Daoy (cell line): ENCODE results near the gene ST3GAL3. TPM values are rescaled to one million over a fixed set of nuclear protein-coding genes. Genes with fewer than 3 reads are reported as not detected.

Source experiments
- DNase-seq: peaks from one replicate; pipeline ENCODE4 v3.0.0-alpha.2; 2015; ENCODE audit warnings: low read depth
- total RNA-seq: library from RNA; depleted of rRNA; stranded (reverse); fragments of >200 nt; shearing (Covaris generic); gene quantifications from 2 replicates; pipeline ENCODE4 v1.2.3, GENCODE V29; 2014

ST3GAL3 gene
- total RNA-seq, 1 experiment from 2014 or later = 13.0 TPM

DNA sequence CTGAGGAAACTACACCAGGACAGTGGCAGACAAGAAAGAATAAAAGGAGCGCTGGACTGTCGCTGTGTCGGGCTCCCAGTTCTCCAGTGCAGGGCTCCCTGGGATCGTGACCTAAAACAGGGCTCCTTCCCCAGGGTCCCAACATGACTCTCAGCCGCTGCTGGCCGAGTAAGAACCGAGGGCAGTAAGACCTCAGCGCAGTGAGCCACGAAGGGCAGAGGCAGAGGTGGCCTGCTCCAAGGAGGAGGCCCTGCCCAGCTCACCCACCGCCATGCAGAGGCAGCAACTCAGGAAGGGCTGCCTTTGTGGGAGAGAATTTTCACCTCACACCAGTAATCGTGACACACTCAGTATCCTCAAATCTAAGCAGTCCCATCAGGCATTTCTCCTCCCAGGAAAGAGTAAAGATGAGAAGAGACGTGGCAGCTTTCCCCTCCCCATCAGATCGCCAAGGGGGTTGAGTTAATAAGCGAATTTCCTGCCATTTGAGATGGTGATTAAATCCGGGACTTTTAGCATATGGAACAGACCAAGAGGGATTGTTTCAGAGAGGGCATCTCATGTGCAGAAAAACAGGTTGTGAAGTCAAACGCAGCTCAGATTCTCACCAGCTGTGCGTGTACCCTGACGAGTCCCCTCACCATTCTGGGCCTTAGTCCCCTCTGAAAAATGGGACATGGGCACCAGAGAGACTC, 206.5 kb downstream of the ST3GAL3 start:
- DNase-seq = no peak

DNA sequence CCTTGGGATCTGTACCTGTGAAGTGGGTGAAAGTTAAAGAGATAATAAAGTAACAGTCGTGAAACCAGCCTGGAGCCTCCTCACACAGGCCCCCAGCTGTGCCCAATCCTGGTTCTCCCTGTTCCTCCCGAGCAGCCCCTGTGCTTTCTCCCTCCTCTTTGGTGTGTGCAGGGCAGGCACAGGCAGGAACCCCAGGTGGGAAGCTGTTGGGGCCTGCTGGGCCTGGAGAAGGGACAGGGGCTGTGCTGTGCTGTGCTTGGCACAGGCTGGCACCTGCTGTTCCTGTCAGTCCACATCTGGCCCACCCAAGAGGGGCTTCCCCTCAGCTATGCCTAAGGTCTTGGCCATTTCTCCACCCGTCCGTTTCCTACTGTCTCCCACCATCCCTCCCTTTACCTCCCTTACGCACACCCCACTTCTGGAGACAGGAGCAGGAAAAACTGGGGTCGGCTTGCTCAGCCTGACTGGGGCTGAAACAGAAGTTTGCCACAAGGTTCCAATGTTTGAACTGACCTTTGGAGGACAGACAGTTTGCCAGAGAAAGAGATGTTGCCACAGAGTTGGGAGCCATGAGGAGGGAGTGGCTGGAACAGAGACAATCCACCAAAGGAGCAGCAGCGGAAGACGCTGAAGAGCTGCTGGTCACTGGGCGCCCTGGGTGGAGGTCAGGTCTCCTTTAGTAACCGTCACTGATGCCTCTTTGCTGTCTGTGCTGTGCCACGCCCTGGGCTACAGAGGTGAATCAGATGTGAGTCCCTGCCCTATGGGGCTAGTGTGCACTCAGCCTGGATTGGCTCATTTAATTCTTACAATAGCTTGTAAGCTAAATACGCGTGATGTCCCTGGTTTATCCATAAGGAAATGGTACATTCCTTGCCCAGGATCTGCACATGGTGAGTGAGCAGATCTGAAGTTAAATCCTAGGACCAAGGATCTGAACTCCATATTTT, 207.5 kb downstream of the ST3GAL3 start:
- DNase-seq = no peak

DNA sequence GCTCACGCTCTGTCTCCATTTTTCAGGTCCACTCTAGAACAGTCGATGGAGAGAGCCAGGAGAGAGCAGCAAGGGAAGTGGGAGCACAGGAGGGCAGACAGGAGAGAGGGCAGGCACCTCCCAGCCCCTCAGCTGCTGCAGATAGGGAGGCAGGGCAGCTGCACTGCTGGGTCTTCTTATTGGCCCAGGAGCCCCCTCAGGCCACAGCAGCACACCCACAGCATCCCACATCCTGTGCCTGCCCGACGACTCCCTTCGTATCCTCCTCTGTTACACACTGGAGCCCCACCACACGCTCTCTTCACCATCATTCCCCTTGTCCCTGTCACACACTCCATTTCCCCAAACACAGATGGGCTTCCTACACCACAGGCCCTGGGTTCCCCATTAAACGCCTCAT, 212.6 kb downstream of the ST3GAL3 start:
- no peak for DNase-seq

DNA sequence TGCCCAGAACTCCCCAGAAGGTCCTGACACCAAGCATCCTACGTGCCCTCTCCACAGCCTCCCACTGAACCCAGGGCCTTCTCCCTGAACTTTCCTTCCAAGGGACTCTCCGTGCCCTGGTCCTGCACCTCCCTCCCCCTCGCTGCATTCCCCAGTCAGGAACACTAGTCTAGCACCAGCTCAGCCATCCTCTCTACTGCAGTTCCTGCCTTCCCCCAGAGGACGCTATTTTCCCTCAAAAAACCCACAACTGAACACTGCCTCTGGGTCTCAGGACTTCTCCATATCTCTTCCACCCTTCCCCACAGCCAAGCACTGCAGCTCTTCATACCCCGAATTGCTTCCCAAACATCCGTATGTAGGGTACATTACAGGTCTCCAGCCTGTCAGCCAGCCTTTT, 213.7 kb downstream of the ST3GAL3 start:
- DNase-seq = no peak

DNA sequence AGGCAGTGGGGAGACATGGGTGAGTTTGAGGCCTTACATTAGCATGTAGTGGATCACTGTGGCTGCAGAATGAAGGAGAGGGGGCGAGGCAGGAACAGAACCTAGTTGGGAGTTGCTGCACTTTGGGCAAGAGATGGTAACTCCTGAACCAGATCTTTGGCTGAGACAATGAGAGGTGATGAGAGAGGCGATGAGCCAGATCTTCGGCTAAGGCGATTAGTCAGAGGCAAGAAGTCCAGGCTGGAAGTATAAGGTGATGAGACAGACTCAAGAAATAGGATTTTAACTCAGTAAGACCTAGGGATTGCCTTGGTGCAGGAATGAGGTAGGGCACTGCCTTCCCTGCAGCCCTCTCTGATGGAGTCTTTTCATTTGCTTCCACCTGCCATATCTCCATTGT, 217.2 kb downstream of the ST3GAL3 start:
- no peak for DNase-seq

DNA sequence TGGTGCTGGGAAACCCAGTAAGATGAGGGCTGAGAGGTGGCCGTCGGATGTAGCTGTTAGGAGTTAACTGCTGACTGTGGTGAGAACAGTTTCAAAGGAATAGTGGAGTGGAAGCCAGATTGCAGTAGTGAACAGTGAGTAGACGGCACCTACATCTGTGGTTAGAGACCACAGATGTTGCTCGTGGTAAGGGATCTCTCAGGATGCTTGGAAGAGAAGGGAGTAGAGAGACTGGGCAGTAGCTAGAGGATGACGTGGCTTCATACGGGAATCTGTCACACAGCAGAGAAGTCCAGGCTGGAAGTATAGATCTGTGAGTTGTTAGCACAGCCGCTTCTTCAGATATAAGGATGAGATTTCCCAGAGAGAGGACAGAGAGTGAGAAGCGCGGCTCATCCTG, 218.5 kb downstream of the ST3GAL3 start:
- no peak for DNase-seq

DNA sequence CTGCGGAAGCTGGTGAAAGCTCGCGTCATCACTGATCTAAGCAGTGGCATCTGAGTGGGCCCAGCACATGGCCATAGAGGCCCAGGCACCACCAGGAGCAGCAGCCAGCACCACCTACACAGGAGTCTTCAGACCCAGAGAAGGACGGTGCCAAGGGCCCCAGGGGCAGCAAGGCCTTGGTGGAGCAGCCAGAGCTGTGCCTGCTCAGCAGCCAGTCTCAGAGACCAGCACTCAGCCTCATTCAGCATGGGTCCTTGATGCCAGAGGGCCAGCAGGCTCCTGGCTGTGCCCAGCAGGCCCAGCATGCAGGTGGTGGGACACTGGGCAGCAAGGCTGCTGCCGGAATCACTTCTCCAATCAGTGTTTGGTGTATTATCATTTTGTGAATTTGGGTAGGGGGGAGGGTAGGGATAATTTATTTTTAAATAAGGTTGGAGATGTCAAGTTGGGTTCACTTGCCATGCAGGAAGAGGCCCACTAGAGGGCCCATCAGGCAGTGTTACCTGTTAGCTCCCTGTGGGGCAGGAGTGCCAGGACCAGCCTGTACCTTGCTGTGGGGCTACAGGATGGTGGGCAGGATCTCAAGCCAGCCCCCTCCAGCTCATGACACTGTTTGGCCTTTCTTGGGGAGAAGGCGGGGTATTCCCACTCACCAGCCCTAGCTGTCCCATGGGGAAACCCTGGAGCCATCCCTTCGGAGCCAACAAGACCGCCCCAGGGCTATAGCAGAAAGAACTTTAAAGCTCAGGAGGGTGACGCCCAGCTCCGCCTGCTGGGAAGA, 223.0 kb downstream of the ST3GAL3 start:
- no peak for DNase-seq

DNA sequence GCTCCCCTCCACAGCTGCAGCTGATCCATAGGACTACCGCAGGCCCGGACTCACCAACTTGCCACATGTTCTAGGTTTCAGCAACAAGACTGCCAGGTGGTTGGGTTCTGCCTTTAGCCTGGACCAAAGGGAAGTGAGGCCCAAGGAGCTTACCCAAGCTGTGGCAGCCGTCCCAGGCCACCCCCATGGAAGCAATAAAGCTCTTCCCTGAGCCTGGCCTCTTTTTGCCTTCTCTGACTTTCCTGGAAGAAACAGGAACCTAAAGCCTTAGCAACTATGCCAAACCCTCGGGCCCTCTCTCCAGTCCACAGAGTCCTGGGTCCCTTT, 223.6 kb downstream of the ST3GAL3 start:
- no peak for DNase-seq

DNA sequence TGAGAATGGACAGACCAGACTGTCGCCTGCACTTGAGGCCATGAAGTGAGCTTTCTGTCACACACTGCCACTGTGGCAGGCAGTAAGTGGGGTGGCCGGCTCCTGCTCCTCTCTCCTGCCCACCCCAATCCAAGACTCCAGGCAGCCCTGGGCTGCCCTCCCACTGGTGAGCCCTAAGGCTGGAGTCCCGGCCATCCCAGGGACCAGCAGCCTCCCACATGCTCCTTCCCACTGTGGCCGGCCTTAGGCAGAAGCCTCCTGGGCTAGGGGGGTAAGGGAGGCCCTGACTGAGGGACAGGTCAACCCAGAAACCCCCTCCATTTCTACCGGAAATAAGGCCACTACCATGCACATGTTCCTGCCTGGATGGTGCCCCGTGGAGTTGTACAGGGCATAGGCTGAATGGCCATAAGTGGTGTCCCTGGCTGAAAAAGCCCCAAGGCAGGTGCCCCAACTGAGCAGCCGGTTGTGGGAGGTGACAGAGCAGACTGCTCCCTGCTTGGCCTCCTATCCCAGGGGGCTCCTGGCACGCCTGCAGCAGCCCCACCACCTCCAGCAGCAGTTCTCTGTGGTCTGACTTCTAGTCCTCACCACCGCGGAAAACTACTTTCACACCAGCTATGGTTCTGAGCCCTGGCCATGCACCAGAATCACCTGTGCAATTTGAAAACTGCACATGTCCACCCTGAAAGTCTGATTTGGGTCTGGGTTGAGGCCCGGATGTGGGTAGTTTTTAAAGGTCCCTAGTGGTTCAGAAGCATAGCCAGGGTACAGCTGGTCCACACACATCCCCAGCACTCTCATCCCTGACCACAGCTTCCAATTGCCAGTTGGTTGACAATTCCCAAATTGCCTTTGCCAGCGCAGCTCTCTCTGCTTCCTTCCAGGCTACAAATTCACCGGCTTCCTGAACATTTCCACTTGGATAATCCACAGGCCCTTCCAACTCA, 224.7 kb downstream of the ST3GAL3 start:
- DNase-seq = no peak

DNA sequence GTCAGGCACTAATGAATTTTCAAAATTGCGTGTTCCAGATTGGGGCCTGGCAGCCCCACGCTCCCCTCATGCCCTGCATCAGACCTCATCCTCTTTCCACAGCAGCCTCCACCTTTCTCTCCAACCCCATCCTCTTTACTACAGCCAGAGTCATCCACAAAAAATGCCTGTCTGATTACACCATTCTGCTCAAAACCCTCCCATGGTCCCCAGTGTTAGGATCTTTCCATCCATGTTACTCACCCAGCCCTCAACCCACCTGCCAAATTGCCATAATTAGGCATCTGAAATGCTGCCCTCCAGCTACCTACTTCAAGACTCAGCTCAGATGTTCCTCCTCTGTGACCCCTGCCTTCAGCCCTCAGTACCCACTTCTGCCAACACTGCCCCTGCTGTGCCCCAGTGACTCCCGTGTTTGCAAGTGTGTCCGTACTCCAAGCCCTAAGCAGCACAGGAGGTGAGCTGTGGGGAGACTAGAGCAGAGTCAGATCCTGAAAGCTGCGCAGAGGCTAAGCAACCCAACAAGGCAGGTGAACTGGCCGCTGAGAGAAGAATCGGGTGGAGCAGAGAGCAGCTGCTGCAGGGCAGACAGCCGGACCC, 225.6 kb downstream of the ST3GAL3 start:
- peak; percentile 68 for DNase-seq

DNA sequence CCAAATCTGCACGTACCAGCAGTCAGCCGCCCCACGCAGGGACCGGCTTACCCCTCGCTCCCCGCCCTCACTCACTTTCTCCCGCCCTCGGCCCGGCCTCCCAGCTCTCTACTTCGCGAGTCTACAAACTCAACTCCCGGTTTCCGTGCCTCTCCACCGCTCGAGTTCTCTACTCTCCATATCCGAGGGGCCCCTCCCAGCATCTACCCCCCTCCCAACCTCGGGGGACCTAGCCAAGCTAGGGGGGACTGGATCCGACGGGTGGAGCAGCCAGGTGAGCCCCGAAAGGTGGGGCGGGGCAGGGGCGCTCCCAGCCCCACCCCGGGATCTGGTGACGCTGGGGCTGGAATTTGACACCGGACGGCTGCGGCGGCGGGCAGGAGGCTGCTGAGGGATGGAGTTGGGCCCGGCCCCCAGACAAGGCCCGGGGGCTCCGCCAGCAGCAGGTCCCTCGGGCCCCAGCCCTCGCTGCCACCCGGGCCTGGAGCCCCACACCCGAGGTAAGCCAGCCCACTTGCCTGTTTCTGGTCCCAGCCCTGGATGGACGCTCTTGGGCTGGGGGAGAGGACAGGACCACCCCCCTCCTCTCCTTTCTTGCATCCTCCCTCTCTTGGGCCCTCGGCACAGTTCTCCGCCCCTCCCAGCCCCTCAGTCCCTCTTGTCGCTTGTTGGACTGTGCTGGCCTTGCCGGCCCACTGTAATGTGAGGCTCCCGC, 226.2 kb downstream of the ST3GAL3 start, which contains the start of gene ARTN:
TSS of gene ARTN (plus strand) at position 416 of the 715 bp plus-strand sequence. CDS start 1,856 bp downstream, outside the sequence.
- DNase-seq = peak; percentile 67

DNA sequence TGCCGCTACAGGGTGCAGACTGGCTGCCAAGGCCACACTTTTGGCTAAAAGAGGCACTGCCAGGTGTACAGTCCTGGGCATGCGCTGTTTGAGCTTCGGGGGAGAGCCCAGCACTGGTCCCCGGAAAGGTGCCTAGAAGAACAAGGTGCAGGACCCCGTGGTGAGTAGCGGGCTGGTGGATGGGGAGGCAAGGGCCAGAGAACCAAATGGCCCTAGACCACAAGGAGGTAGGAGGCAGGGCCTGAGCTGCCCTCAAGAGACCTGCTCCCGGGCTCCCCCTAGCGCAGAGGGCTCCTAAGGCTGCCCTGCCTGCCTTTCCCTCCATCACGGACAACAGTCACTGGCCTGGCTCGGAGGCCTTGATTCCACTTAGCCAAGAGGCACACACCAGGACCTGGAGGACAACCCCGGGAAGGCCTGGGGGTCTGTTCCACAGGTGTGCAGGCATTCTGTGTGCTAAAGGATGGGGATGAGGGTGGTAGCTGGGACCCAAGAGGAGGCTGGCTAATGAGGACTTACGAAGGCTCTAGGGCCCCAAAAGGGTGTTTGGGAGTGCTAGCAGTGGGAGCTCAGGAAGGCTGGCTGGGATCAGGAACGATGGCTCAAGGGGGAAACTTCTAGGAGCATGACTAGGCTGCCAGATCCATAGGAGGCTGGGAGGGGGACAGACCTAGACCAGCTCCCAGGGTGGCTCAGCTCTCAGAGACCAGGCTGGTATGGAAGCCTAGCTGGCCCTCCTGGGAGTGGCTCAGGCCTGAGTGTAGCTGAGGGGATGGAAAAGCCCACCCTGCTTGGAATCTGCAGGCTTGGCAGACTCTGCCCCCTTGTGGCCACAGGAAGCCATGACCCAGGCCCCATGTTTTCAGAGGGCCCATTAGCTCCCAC, 227.0 kb downstream of the ST3GAL3 start:
- peak; percentile 77 for DNase-seq

DNA sequence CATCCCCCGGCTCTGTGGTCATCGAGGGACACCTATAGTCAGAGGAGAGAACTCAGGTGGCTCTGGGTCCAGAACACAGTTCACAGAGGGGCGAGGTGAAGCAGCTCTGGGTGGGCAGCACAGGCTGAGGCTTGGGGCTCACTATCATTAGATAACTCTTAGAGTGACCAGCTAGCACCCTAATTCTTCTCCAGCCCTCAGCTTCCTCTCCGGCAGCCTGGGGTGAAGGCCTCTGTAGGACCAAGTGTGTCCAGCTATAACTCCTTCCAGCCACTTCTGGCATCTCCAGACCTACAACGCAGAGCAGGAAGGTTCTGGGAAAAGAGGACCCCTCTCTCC, 227.6 kb downstream of the ST3GAL3 start:
- no peak for DNase-seq

DNA sequence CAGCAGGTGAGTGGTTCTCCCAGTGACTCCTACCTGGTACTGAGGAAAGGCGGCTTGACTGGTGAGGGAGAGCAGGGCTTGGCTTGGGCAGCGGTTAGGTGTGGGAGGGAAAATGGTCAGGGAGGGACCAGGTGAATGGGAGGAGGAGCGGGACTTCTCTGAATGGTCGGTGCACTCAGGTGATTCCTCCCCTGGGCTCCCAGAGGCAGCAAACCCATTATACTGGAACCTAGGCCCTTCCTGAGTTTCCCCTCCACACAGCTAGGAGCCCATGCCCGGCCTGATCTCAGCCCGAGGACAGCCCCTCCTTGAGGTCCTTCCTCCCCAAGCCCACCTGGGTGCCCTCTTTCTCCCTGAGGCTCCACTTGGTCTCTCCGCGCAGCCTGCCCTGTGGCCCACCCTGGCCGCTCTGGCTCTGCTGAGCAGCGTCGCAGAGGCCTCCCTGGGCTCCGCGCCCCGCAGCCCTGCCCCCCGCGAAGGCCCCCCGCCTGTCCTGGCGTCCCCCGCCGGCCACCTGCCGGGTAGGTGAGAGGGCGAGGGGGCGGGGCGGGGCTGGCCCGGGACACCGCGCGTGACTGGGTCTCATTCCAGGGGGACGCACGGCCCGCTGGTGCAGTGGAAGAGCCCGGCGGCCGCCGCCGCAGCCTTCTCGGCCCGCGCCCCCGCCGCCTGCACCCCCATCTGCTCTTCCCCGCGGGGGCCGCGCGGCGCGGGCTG, 228.5 kb downstream of the ST3GAL3 start:
- no peak for DNase-seq

DNA sequence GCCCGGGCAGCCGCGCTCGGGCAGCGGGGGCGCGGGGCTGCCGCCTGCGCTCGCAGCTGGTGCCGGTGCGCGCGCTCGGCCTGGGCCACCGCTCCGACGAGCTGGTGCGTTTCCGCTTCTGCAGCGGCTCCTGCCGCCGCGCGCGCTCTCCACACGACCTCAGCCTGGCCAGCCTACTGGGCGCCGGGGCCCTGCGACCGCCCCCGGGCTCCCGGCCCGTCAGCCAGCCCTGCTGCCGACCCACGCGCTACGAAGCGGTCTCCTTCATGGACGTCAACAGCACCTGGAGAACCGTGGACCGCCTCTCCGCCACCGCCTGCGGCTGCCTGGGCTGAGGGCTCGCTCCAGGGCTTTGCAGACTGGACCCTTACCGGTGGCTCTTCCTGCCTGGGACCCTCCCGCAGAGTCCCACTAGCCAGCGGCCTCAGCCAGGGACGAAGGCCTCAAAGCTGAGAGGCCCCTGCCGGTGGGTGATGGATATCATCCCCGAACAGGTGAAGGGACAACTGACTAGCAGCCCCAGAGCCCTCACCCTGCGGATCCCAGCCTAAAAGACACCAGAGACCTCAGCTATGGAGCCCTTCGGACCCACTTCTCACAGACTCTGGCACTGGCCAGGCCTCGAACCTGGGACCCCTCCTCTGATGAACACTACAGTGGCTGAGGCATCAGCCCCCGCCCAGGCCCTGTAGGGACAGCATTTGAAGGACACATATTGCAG, 229.3 kb downstream of the ST3GAL3 start:
- no peak for DNase-seq

DNA sequence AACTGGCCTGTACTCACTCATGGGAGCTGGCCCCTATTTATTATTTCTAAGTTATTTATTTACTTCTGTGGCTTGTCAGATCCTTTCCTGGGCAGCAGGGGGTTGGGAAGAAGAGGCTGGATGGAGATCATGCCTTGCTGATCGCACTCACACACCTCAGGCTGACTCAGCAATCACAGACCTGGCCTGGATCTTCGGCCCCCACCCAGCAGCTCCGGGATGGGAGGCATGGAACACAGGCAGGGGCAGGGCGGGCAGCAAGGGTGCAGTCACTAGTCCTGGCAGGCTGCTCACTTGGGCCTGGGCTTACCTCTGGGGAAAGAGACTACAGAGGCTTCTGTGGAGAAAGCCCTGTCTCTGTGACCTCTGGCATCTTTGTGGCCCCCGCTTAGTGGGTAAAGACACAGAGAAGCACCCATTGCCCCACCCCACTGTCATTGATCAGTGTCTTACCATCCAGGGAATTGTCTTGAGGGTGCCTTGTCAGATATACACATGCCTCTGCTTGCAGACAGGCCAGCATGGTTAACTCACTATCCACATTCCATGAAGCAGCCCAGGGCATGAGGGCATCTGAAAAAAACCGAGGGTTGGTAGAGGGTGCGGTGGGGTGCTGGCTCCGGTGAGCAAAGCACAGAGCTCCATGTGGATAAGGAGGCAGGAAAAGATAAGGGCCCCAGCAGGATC, 230.0 kb downstream of the ST3GAL3 start:
- no peak for DNase-seq

DNA sequence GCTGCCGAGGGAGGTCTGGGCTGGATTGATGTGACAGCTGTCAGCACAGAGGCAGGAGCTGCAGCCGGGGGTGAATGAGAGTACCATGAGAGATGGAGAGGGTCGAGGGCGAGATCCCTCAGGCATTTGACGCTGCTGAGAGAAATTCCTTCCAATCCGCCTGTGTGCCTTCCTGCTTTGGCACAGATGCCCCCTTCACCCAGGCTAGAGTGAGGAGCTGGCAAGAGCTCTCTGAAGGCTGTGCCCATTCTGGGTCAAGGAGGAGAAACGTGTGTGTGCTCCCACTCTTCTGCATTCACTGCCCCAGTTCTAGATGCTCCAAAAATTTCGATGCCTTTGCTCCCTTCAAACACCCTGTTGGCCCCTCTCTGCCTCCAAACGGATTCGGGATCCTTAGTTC, 231.0 kb downstream of the ST3GAL3 start:
- DNase-seq = no peak
